Measurements from ENCODE around the gene PCMT1. TPM values are rescaled to one million over a fixed set of nuclear protein-coding genes. Genes with fewer than 3 reads are reported as not detected.
A peak's percentile ranks its signal among the peaks of the same experiment; 100 is the strongest.

PCMT1 gene
- total RNA-seq, 1 donor from 2014 or later = 133 TPM

DNA sequence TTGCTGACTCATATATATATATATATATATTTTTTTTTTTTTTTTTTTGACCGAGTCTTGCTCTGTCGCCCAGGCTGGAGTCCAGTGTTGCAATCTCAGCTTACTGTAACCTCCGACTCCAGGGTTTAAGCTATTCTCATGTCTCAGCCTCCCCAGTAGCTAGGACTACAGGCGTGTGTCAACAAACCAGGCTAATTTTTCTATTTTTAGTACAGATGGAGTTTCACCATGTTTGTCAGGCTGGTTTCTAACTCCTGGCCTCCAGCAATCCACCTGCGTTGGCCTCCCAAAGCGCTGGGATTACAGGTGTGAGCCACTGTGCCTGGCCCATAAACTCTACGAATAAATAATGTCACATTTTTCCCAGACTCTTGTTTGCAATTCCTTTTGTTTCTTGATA is 109.8 kb downstream of the PCMT1 start:
- no peak for DNase-seq (ENCODE audit: low spot score)
- peaks cover 4% of the 10 kb centered on the region for H3K27me3 Mint-ChIP-seq (ENCODE audit: insufficient read depth, low read depth)
- Histone ChIP-seq H3K27me3 (peaks cover 37% of the 10 kb centered on the region), H3K4me1 (no peaks in the 10 kb centered on the region), H3K27ac (no peak overlapping the region), H3K9ac (no peak overlapping the region), H3K36me3 (no peaks in the 10 kb centered on the region), H2AFZ (replicated peaks) (no peak overlapping the region), H3K9me3 (ENCODE audit: low read depth) (no peaks in the 10 kb centered on the region), H3K79me2 (ENCODE audit: low read depth) (no peaks in the 10 kb centered on the region), H4K20me1 (ENCODE audit: low read depth) (peaks cover 3% of the 10 kb centered on the region), H3K4me2 (no peak overlapping the region), H3K4me3 (no peak overlapping the region), H3F3A (ENCODE audit: low read depth) (peaks cover 11% of the 10 kb centered on the region)
- peaks cover 7% of the 10 kb centered on the region for H3K36me3 Mint-ChIP-seq
- H3K9me3 Mint-ChIP-seq = peaks cover 2% of the 10 kb centered on the region
- no peak overlapping the region for H3K4me3 Mint-ChIP-seq
- H3K4me1 Mint-ChIP-seq = peaks cover 44% of the 10 kb centered on the region
- TF ChIP-seq, protein P1, sequence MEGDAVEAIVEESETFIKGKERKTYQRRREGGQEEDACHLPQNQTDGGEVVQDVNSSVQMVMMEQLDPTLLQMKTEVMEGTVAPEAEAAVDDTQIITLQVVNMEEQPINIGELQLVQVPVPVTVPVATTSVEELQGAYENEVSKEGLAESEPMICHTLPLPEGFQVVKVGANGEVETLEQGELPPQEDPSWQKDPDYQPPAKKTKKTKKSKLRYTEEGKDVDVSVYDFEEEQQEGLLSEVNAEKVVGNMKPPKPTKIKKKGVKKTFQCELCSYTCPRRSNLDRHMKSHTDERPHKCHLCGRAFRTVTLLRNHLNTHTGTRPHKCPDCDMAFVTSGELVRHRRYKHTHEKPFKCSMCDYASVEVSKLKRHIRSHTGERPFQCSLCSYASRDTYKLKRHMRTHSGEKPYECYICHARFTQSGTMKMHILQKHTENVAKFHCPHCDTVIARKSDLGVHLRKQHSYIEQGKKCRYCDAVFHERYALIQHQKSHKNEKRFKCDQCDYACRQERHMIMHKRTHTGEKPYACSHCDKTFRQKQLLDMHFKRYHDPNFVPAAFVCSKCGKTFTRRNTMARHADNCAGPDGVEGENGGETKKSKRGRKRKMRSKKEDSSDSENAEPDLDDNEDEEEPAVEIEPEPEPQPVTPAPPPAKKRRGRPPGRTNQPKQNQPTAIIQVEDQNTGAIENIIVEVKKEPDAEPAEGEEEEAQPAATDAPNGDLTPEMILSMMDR (IDR thresholded peaks at IDR 0.05) = no peak
- no peak for TF ChIP-seq EZH2phosphoT487 (IDR thresholded peaks at IDR 0.05)
- TF ChIP-seq EZH2 (IDR thresholded peaks at IDR 0.05) = no peak
- H3K27ac Mint-ChIP-seq = no peak overlapping the region

DNA sequence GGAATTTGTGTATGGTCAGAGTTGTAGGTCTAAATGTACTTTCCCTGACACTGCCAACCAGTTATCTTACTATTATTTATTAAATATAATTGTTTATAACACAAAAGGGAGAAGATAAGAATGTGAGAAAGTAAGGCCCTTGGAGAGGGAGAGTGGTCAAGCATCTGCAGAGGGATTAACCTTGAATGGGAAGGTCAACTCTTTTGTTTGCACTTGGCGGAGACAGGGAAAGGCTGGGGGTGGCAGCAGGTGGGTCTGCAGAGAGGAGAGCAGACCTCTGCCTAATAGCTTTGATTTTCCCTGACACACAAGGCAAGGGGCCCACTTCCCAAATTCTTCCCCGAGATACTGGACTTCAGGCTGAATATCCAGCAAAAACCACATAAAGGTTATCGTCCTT is 110.4 kb downstream of the PCMT1 start:
- Histone ChIP-seq H3F3A (ENCODE audit: low read depth) (peaks cover 11% of the 10 kb centered on the region), H4K20me1 (ENCODE audit: low read depth) (peaks cover 3% of the 10 kb centered on the region), H3K36me3 (no peaks in the 10 kb centered on the region), H2AFZ (replicated peaks) (no peak overlapping the region), H3K4me1 (no peaks in the 10 kb centered on the region), H3K4me3 (no peak overlapping the region), H3K9ac (no peak overlapping the region), H3K9me3 (ENCODE audit: low read depth) (no peaks in the 10 kb centered on the region), H3K4me2 (no peak overlapping the region), H3K27ac (no peak overlapping the region), H3K27me3 (peaks cover 37% of the 10 kb centered on the region), H3K79me2 (ENCODE audit: low read depth) (no peaks in the 10 kb centered on the region)
- TF ChIP-seq, protein P1 (IDR thresholded peaks at IDR 0.05) = no peak
- TF ChIP-seq EZH2phosphoT487 (IDR thresholded peaks at IDR 0.05) (no peak), EZH2 (IDR thresholded peaks at IDR 0.05) (no peak)
- Mint-ChIP-seq H3K36me3 (peaks cover 7% of the 10 kb centered on the region), H3K27ac (no peak overlapping the region), H3K4me1 (peaks cover 46% of the 10 kb centered on the region), H3K9me3 (peaks cover 2% of the 10 kb centered on the region), H3K4me3 (no peak overlapping the region), H3K27me3 (ENCODE audit: insufficient read depth, low read depth) (peaks cover 4% of the 10 kb centered on the region)
- no peak for DNase-seq (ENCODE audit: low spot score)

DNA sequence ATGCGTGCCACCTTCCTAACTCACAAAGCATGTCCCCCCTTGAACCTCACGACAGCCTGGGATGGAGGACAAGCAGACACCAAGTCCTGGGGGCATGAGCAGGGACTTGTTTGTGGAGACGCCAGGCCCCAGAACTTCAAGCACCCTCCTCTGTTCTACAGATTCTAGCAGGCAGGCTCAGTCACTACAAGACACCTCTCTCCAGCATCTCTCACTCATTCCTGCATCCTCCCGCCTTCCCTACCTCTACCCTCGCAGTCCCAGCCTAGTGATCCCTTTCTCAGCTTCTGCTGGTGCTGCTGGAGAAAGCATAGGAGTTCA is 110.9 kb downstream of the PCMT1 start:
- H3K4me3 Mint-ChIP-seq = peak overlapping the region; percentile 73
- no peak overlapping the region for H3K27ac ChIP-seq
- H3K27ac Mint-ChIP-seq = peak overlapping the region; percentile 45
- H3K9ac ChIP-seq = no peak overlapping the region
- H3F3A ChIP-seq (ENCODE audit: low read depth) = peaks cover 11% of the 10 kb centered on the region
- peaks cover 2% of the 10 kb centered on the region for H3K9me3 Mint-ChIP-seq
- no peak for DNase-seq (ENCODE audit: low spot score)
- H3K79me2 ChIP-seq (ENCODE audit: low read depth) = no peaks in the 10 kb centered on the region
- no peaks in the 10 kb centered on the region for H3K4me1 ChIP-seq
- no peak overlapping the region for H3K4me3 ChIP-seq
- H3K36me3 ChIP-seq = no peaks in the 10 kb centered on the region
- H3K4me2 ChIP-seq = no peak overlapping the region
- TF ChIP-seq, protein P1 (IDR thresholded peaks at IDR 0.05) = no peak
- no peak for TF ChIP-seq EZH2 (IDR thresholded peaks at IDR 0.05)
- no peak for TF ChIP-seq EZH2phosphoT487 (IDR thresholded peaks at IDR 0.05)
- peaks cover 3% of the 10 kb centered on the region for H4K20me1 ChIP-seq (ENCODE audit: low read depth)
- H3K36me3 Mint-ChIP-seq = peaks cover 7% of the 10 kb centered on the region
- H3K27me3 ChIP-seq = peaks cover 37% of the 10 kb centered on the region
- peaks cover 43% of the 10 kb centered on the region for H3K4me1 Mint-ChIP-seq
- no peaks in the 10 kb centered on the region for H3K9me3 ChIP-seq (ENCODE audit: low read depth)
- H3K27me3 Mint-ChIP-seq (ENCODE audit: insufficient read depth, low read depth) = peaks cover 4% of the 10 kb centered on the region
- no peak overlapping the region for H2AFZ ChIP-seq (replicated peaks)

Other genes starting within 250 kb of the PCMT1 start
- gene PPIL4, start 203.7 kb upstream of the PCMT1 start, total RNA-seq (ENCODE audit: low replicate concordance) = 41.6 and 80.6 TPM in 2 replicates
- 26.9 and 35.7 TPM in 2 replicates for gene GINM1, start 183.4 kb upstream of the PCMT1 start, total RNA-seq (ENCODE audit: low replicate concordance)
- 18.9 and 20.2 TPM in 2 replicates for gene KATNA1, start 101.0 kb upstream of the PCMT1 start, total RNA-seq (ENCODE audit: low replicate concordance)
- 21.1 and 28.0 TPM in 2 replicates for gene LATS1, start 31.6 kb upstream of the PCMT1 start, total RNA-seq (ENCODE audit: low replicate concordance)
- 84.5 and 107 TPM in 2 replicates for gene NUP43, start 3.2 kb upstream of the PCMT1 start, total RNA-seq (ENCODE audit: low replicate concordance)
- 2.2 and 2.8 TPM in 2 replicates for gene LRP11, start 114.6 kb downstream of the PCMT1 start, total RNA-seq (ENCODE audit: low replicate concordance)
- not detected in 2 replicates for gene RAET1E, start 148.4 kb downstream of the PCMT1 start, total RNA-seq (ENCODE audit: low replicate concordance)
- not detected in 2 replicates for gene RAET1G, start 173.4 kb downstream of the PCMT1 start, total RNA-seq (ENCODE audit: low replicate concordance)
- gene ULBP2, start 192.3 kb downstream of the PCMT1 start, total RNA-seq (ENCODE audit: low replicate concordance) = not detected in 2 replicates
- 0.11 and 0.40 TPM in 2 replicates for gene ULBP1, start 214.2 kb downstream of the PCMT1 start, total RNA-seq (ENCODE audit: low replicate concordance)

Measured in neural progenitor cell (in vitro differentiated cells).